Activated gamma-delta T cell (primary cell): ENCODE results near the gene CLUH.

Experiments
- DNase-seq: peaks from one replicate; lab custom pipeline; 2025; lab: John Stamatoyannopoulos, UW

Gene CLUH

GRCh38 chr17:2721603-2722002, 10.0 kb upstream of the CLUH start:
- no peak for DNase-seq

- DNase-seq: no peak
These were observed 8.3 kb upstream of the CLUH start for GRCh38 chr17:2719861-2720260.

DNA sequence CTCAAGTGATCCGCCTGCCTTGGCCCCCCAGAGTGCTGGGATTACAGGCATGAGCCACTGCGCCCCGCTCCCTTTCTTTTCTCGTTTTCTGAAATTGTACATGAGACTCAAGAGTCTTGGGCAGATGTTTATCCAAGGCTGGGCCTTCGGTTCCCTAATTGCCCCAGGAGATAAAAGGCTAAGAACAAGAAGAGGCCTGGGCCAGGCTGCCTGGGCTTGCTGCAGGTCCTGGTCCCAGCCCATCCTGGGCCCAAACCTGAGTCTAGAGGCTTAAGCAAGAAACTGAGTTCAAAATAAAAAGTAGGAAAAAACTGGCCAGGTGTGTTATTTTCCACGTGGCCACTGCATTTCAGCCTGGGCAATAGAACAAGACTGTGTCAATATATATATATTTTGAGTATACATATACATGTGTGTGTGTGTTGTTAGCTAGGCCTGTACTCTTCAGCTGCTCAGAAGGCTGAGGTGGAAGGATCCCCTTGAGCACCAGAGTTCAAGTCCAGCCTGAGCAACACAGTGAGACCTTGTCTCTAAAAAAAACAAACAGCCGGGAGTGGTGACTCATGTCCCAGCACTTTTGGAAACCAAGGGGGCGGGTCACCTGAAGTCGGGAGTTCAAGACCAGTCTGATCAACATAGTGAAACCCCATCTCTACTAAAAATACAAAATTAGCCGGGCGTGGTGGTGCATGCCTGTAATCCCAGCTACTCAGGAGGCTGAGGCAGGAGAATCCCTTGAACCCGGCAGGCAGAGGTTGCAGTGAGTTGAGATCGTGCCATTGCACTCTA, 6.8 kb upstream of the CLUH start:
- DNase-seq: no peak

DNA sequence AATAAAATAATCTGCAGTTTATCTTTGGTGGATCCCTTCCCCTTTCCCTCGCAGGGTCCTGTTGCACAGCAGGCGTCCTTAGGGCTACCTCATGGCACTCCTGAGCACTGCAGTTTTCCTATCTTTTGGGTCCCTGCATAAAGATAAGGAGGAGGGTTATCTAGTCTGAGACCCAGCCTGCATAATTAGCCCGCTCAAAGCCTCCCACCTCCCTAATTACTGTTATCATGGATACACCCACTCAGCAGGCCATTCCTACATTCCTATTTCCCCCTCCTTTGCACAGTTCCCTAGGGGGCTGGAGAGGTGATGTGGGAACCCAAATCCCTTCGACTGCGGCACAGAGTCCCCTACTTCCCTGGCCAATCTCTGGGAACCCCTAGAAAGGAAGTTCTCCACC, 5.1 kb upstream of the CLUH start:
- no peak for DNase-seq

DNA sequence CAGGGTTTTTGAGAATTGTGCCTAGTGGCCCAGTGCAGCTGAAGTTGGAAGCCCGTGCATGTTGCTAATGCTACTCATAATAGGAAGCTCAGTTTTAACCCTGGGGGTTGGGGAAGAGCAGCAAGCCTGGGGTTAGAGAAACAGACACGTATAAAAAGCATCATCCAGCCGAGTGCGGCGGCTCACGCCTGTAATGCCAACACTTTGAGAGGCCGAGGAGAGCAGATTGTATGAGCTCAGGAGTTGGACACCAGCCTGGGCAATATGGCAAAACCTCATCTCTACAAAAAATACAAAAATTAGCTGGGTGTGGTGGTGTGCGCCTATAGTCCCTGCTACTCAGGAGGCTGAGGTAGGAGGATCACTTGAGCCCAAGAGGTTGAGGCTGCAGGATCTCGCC, 2.3 kb upstream of the CLUH start:
- DNase-seq: no peak

DNA sequence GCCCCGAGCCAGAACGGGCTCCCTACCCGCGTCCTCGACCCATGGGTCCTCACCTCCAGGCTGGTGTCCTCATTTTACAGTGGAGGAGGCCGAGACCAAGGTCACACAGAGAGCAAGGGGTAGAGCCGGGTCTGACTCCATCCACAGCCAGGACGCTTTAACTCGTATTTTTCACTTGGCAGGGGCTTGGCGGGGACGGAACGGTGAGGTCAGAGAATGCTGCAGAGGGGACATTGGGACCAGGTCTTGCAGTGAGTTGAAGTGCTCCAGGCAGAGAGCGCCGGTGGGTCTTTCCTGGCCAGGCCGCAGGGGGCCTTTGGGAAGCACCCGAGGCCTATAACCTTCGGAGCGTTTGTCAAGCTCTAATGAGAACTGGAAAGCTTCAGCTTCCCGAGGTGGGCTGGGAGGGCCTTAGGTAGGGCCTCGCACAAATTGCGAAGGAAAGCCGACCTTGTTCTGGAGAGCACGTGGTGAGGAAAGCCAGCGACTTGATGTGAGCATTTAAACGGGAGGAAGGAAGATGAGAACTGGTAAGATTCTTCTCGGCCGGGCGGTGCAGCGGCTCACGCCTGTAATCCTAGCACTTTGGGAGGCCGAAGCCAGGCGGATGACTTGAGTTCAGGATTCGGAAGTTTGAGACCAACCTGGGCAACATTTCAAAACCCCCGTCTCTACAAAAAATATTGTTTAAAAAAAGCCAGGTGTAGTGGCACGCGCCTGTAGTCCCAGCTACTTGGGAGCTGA, 908 bp upstream of the CLUH start:
- no peak for DNase-seq

DNA sequence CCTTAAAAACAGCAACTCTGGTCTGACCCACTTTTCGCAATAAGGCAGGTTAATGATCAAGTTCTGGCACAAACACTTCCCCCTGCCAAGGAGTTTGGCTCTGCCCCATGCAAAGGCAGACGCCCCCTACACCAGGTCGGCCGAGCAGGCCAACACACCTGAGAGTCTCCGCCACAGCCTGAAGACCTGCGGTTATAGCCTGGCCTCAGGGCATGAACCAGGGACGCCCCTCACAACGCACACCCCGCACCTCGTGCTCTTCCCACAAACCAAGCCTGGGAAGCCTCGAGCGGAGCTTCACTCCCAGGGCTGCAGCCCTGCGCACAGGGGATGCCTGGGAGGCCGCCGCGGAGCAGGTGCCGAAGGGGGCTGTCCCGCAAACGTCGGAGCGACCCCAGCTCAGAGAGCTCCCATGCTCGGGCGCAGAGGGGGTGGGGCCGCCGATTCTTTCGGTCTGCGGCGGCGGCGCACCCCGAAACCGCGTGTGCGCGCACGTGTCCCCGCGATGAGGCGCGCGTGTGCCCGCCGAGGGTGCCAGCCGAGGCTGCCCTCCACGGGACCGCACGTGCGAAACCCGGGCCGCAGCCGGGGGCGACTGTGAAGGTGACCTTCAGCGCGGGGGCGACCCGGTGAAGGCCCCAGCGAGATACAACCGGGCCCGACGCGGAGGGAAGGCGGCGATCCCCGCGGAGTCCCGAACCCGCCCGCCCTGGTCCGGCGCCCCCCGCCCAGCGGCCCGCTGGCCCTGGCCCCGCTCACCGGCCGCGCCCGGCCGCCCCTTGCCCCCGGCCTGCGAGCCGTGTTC, 559 bp downstream of the CLUH start:
- DNase-seq: peak; percentile 37

GRCh38 chr17:2710071-2710802, 1.3 kb downstream of the CLUH start:
- no peak for DNase-seq

DNA sequence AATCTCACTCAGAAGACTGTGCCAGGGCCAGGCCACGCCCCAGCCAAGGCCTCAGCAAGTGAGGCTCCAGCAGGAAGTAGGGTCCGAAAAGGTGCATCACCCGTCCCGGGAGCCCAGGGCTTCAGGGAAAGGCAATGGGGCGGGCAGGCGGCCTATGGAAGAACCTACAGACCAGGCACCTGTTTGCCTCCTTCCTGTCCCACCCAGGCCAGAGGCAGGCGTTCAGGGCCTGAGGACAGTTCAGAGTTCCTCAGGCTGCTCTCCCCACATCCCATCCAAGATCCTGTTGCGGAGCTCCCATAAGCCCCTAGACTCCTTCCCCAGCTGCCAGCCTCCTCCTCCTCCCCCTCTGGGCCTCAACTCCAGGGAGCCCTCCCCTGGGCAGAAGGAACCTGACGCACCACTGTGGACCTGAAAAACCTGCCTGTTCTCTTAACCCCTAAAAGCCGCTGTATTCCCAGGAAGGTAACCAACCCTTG, 2.3 kb downstream of the CLUH start:
- no peak for DNase-seq

DNA sequence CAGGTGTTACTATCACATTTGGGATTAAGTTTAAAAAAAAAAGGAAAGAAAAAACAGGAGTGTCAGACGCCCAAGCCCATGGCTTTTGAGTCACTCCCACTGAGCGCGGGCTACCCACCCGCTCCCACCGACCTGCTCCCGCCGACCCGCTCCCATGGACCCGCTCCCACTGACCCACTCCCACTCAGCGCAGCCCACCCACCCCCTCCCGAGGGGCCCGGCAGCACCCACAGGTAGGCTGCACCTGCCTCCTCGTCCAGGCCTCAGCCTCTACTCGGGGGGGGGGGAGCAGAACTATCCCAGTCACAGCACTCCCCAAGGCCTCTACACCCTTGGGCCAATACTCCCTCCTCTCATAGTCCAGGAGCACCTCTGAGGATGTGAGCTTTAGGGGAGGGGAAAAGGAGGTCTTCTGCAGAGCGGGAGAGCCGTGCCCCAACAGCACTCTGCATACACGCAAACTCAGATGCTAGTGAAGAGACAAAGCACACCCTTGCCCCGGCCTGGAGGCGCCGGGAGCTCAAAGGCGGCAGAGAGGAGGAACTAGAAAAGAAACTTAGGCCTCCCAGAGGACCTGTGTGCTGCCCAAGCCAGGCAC, 2.9 kb downstream of the CLUH start:
- DNase-seq: no peak

- DNase-seq: no peak
These were observed 3.6 kb downstream of the CLUH start for GRCh38 chr17:2707721-2708584.

- no peak for DNase-seq
These were observed 4.6 kb downstream of the CLUH start for GRCh38 chr17:2706911-2707510.

GRCh38 chr17:2705888-2706795, 5.4 kb downstream of the CLUH start:
- DNase-seq: no peak

DNA sequence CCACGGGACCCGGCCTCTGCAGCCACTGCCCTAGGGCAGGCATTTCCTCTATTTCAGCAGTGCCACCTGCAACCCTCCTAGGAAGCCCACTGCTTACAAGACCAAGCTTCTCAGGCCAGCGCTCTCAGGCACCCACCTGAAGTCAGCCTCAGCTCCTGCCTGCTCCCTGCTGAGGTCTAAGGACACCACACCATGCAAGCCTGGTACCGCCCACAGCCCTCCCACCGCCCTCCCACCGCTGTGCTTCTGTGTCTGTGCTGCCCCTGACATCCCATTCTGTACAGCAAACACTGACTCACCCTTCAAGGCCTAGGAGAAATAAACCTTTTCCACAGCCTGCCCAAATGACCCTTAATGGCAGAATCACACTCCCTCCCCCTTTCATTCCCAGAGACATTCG, 6.3 kb downstream of the CLUH start:
- DNase-seq: no peak

DNA sequence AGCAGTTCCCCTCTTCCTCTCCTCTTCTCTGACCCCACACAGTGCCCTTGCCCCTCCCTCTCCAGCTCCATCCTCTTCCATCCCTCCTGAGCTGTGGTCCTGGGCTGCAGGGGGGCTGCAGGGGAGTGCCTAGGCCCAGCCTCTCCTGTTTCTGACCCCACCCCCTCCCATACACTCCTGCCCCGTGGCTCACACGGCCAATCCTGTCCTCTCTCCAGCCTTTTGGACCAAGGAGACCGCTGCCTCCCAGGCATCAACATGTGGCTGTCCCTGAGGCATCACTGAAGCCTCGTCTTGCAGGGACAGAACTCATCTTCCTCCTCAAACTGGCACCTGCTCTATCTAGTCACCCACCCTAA, 6.7 kb downstream of the CLUH start:
- DNase-seq: no peak

- no peak for DNase-seq
These were observed 7.3 kb downstream of the CLUH start for GRCh38 chr17:2704031-2704889.

DNA sequence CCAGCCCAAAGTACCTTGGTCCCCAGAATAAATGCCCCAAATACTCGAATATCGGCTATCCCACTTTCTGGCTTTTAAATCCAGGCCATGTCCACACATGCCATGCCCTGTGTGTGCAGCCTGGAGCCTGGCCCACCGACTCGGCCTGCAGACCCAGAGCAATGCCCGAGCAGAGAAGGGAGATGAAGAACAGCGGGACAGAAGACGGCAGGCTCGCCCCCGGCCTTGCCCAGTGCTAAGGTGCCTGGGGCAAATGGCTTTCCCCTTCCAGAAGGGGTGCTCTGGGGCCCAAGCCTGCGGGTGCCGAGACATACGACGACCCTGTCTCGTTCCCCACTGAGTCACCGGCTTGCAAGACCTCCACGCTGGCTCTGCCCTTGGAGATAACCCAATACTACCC, 8.0 kb downstream of the CLUH start:
- no peak for DNase-seq

- DNase-seq: no peak
These were observed 8.4 kb downstream of the CLUH start for GRCh38 chr17:2703181-2703580.
